H1 (cell line): ENCODE measurements around the gene GGA1. TPM values are rescaled to one million over a fixed set of nuclear protein-coding genes. Genes with fewer than 3 reads are reported as not detected.

Source experiments
- CTCF ChIA-PET: fragments of 300-600 bp; sonication (Branson Sonifier 250); formaldehyde crosslinking; loops from one replicate; lab custom pipeline; 2021; ENCODE audit not compliant: partially characterized antibody; lab: Charles Lee
- POLR2A ChIA-PET: fragments of 300-600 bp; sonication (Branson Sonifier 250); formaldehyde crosslinking; loops from one replicate; lab custom pipeline; 2021; ENCODE audit warnings: inconsistent platforms; ENCODE audit not compliant: partially characterized antibody; lab: Charles Lee
- DNase-seq, 2 experiments: peaks; one replicate each; pipeline versions ENCODE4 v3.0.0 to v3.0.0-alpha.2; 2010 to 2022; ENCODE audit warnings: low spot score in 2 of 2, low read depth in 1 of 2, mixed read lengths in 1 of 2
- FAIRE-seq: peaks from 2 replicates; lab custom pipeline; 2011; peaks lifted over from hg19 to GRCh38; lab: Jason Lieb, UNC
- H2AFZ ChIP-seq: 2 replicates; pipeline ENCODE4 v1.8.1; 2012; ENCODE audit warnings: low read length, inconsistent platforms
- H2AK5ac ChIP-seq: 2 replicates; pipeline ENCODE4 v1.6.1; 2013; ENCODE audit warnings: low read depth, low read length
- H2BK120ac ChIP-seq: replicated peaks from 2 replicates; pipeline ENCODE3; 2013; ENCODE audit warnings: low read depth, low read length, inconsistent platforms
- H2BK12ac ChIP-seq: 2 replicates; pipeline ENCODE4 v1.6.1; 2013; ENCODE audit warnings: low read depth, low read length
- H2BK15ac ChIP-seq: 2 replicates; pipeline ENCODE4 v1.6.1; 2013; ENCODE audit warnings: low read length
- H2BK20ac ChIP-seq: 2 replicates; pipeline ENCODE4 v1.6.1; 2013; ENCODE audit warnings: low read length
- H2BK5ac ChIP-seq: 2 replicates; pipeline ENCODE4 v1.6.1; 2013; ENCODE audit warnings: low read depth, low read length
- H3K14ac ChIP-seq: 2 replicates; pipeline ENCODE4 v1.6.1; 2013; ENCODE audit warnings: inconsistent platforms; ENCODE audit not compliant: insufficient read length
- H3K18ac ChIP-seq: 2 replicates; pipeline ENCODE4 v1.6.1; 2013; ENCODE audit warnings: low read length; ENCODE audit errors: extremely low read depth
- H3K23ac ChIP-seq: 2 replicates; pipeline ENCODE4 v1.6.1; 2013; ENCODE audit warnings: inconsistent platforms; ENCODE audit not compliant: insufficient read length
- H3K23me2 ChIP-seq: 2 replicates; pipeline ENCODE4 v1.6.1; 2013; ENCODE audit warnings: low read depth, low read length
- H3K27ac ChIP-seq: 2 replicates; pipeline ENCODE4 v1.6.1; 2011; ENCODE audit warnings: low read depth, low read length, inconsistent platforms
- H3K27me3 ChIP-seq, 4 experiments: replicated peaks in 1 of 4; 1 replicate in 1 of 4; 2 replicates in 3 of 4; pipeline versions ENCODE4 v1.6.1 to v1.8.1; 2011 to 2013; ENCODE audit warnings: low read length in 3 of 4, mild to moderate bottlenecking in 3 of 4, inconsistent platforms in 2 of 4, mixed read lengths in 2 of 4, moderate library complexity in 1 of 4; ENCODE audit not compliant: control insufficient read depth in 3 of 4, insufficient read depth in 3 of 4; ENCODE audit errors: extremely low read depth in 1 of 4
- H3K36me3 ChIP-seq, 4 experiments: 2 replicates each; pipeline versions ENCODE4 v1.6.1 to v1.8.1; 2011 to 2013; ENCODE audit warnings: mild to moderate bottlenecking in 4 of 4, low read length in 3 of 4, moderate library complexity in 2 of 4, control low read depth in 1 of 4, inconsistent platforms in 1 of 4; ENCODE audit not compliant: insufficient read depth in 4 of 4, control insufficient read depth in 2 of 4
- H3K4ac ChIP-seq: replicated peaks from 2 replicates; pipeline ENCODE3; 2013; ENCODE audit warnings: low read length, low read depth, mixed read lengths, inconsistent platforms; ENCODE audit not compliant: insufficient read length
- H3K4me1 ChIP-seq, 4 experiments: replicated peaks in 1 of 4; 1 replicate in 1 of 4; 2 replicates in 3 of 4; pipeline versions ENCODE4 v1.6.1 to v1.8.1; 2011 to 2013; ENCODE audit warnings: low read length in 3 of 4, inconsistent platforms in 2 of 4, mixed read lengths in 1 of 4; ENCODE audit not compliant: insufficient read depth in 4 of 4, control insufficient read depth in 3 of 4
- H3K4me2 ChIP-seq, 2 experiments: 2 replicates each; pipeline versions ENCODE4 v1.6.1 to v1.8.1; 2011 to 2013; ENCODE audit warnings: low read depth in 2 of 2, low read length in 2 of 2, control low read depth in 1 of 2, inconsistent platforms in 1 of 2, mild to moderate bottlenecking in 1 of 2; ENCODE audit not compliant: insufficient read depth in 1 of 2
- H3K4me3 ChIP-seq, 4 experiments: fragments of 200-600, 300-600 bp in 1 of 4; sonication (generic), shearing (Covaris generic), sonication (Bioruptor Twin) in 1 of 4; 2 replicates each; pipeline versions ENCODE4 v1.5.1 to v1.8.1; 2011 to 2016; ENCODE audit warnings: low read length in 4 of 4, low read depth in 3 of 4, control low read depth in 2 of 4, inconsistent platforms in 2 of 4, mild to moderate bottlenecking in 2 of 4, mixed read lengths in 1 of 4, moderate library complexity in 1 of 4; ENCODE audit not compliant: insufficient read depth in 2 of 4; ENCODE audit errors: extremely low read depth in 1 of 4
- H3K56ac ChIP-seq: replicated peaks from 2 replicates; pipeline ENCODE3; 2013; ENCODE audit warnings: low read depth, mild to moderate bottlenecking, mixed read lengths, low read length, inconsistent platforms; ENCODE audit not compliant: insufficient read length
- H3K79me1 ChIP-seq: 2 replicates; pipeline ENCODE4 v1.6.1; 2013; ENCODE audit warnings: low read depth, low read length, control low read depth
- H3K79me2 ChIP-seq, 2 experiments: 2 replicates each; pipeline versions ENCODE4 v1.6.1 to v1.8.1; 2012 to 2013; ENCODE audit warnings: low read length in 2 of 2, mild to moderate bottlenecking in 2 of 2, inconsistent platforms in 1 of 2; ENCODE audit not compliant: insufficient read depth in 2 of 2, control insufficient read depth in 1 of 2
- H3K9ac ChIP-seq, 4 experiments: replicated peaks in 1 of 4; 1 replicate in 1 of 4; 2 replicates in 3 of 4; pipeline versions ENCODE4 v1.6.1 to v1.8.1; 2011 to 2013; ENCODE audit warnings: low read depth in 3 of 4, low read length in 3 of 4, control low read depth in 2 of 4, mild to moderate bottlenecking in 2 of 4, moderate library complexity in 2 of 4, inconsistent platforms in 1 of 4; ENCODE audit errors: extremely low read depth in 1 of 4
- H3K9me3 ChIP-seq, 2 experiments: 2 replicates each; pipeline versions ENCODE4 v1.6.1 to v1.8.1; 2012 to 2013; ENCODE audit warnings: mild to moderate bottlenecking in 2 of 2, moderate library complexity in 2 of 2, control low read depth in 1 of 2, inconsistent platforms in 1 of 2, low read depth in 1 of 2, low read length in 1 of 2, mixed read lengths in 1 of 2; ENCODE audit not compliant: insufficient read depth in 2 of 2
- H4K20me1 ChIP-seq, 2 experiments: replicated peaks in 1 of 2; 2 replicates each; pipeline versions ENCODE3 to v1.8.1; 2011 to 2013; ENCODE audit warnings: inconsistent platforms in 2 of 2, low read length in 2 of 2, mild to moderate bottlenecking in 1 of 2; ENCODE audit not compliant: insufficient read depth in 2 of 2, control insufficient read depth in 1 of 2
- H4K5ac ChIP-seq: 2 replicates; pipeline ENCODE4 v1.6.1; 2013; ENCODE audit warnings: low read length, low read depth, mixed read lengths, inconsistent platforms; ENCODE audit not compliant: insufficient read length
- H4K8ac ChIP-seq: 2 replicates; pipeline ENCODE4 v1.8.0; 2013; ENCODE audit warnings: mild to moderate bottlenecking, moderate library complexity, low read length, inconsistent platforms; ENCODE audit not compliant: insufficient read depth; ENCODE audit errors: extremely low read depth
- H4K91ac ChIP-seq: replicated peaks from 2 replicates; pipeline ENCODE3; 2013; ENCODE audit warnings: low read length, mixed read lengths, inconsistent platforms; ENCODE audit not compliant: insufficient read length
- ATF2 ChIP-seq: IDR thresholded peaks from 2 replicates; pipeline ENCODE4 v1.6.1; 2012; ENCODE audit warnings: low read length, inconsistent platforms
- BCL11A ChIP-seq, 2 experiments: IDR thresholded peaks; one replicate each; pipeline ENCODE4 v1.6.1; 2011; ENCODE audit warnings: low read depth in 2 of 2, low read length in 2 of 2, mild to moderate bottlenecking in 2 of 2
- CBX8 ChIP-seq: fragments of 300-800, 300-1000 bp; sonication (generic); IDR thresholded peaks from 2 replicates; pipeline ENCODE4 v1.7.1; 2016; ENCODE audit warnings: low read depth, low read length, borderline replicate concordance
- GABPA ChIP-seq: IDR thresholded peaks from 2 replicates; pipeline ENCODE4 v1.6.1; 2011; ENCODE audit warnings: mild to moderate bottlenecking, low read length, moderate library complexity, borderline replicate concordance; ENCODE audit not compliant: insufficient read depth
- KDM4A ChIP-seq: IDR thresholded peaks from one replicate; pipeline ENCODE4 v1.7.1; 2012; ENCODE audit warnings: low read depth, mild to moderate bottlenecking, moderate library complexity, low read length, inconsistent platforms; ENCODE audit not compliant: severe bottlenecking
- POLR2AphosphoS5 ChIP-seq: IDR thresholded peaks from 2 replicates; pipeline ENCODE4 v1.6.1; 2011; ENCODE audit warnings: low read depth, low read length
- RBBP5 ChIP-seq: IDR thresholded peaks from 2 replicates; pipeline ENCODE4 v1.7.1; 2012; ENCODE audit warnings: low read depth, mild to moderate bottlenecking, inconsistent platforms, low read length, moderate library complexity, borderline replicate concordance
- SP4 ChIP-seq: IDR thresholded peaks from 2 replicates; pipeline ENCODE4 v1.6.1; 2012; ENCODE audit warnings: low read length, inconsistent platforms
- SRF ChIP-seq: IDR thresholded peaks from 2 replicates; pipeline ENCODE4 v1.6.1; 2011; ENCODE audit warnings: mild to moderate bottlenecking, low read depth, low read length, moderate library complexity
- TAF7 ChIP-seq: optimal IDR thresholded peaks from 2 replicates; pipeline ENCODE3; 2011; ENCODE audit warnings: low read depth, mild to moderate bottlenecking, inconsistent platforms, low read length, moderate library complexity, borderline replicate concordance
- TBP ChIP-seq: IDR thresholded peaks from 2 replicates; pipeline ENCODE4 v1.6.1; 2011; ENCODE audit warnings: low read depth, low read length, improper control_type of control experiment
- WGBS, 2 experiments: shearing (Covaris generic) in 1 of 2; methylation state at CpG; one replicate each; pipeline versions ENCODE4 v1.1.6 to v1.1.7; 2013 to 2015; ENCODE audit warnings: low lambda C conversion rate in 2 of 2, mixed read lengths in 2 of 2, inconsistent platforms in 1 of 2, low coverage in 1 of 2, missing lambda C conversion rate in 1 of 2; ENCODE audit not compliant: insufficient replicate concordance in 2 of 2, insufficient coverage in 1 of 2, insufficient read length in 1 of 2; ENCODE audit errors: extremely low coverage in 1 of 2, missing lambda C conversion rate in 1 of 2; 5-methylcytosine and 5-hydroxymethylcytosine counted together
- polyA plus RNA-seq, 7 experiments: library from polyadenylated mRNA; depleted of rRNA in 3 of 7; stranded (reverse) in 5 of 7; unstranded in 2 of 7; fragments of >200 nt in 5 of 7; fragments of 200-250 nt in 2 of 7; gene quantifications; 1 replicate in 5 of 7; 2 replicates in 1 of 7; 4 replicates in 1 of 7; pipeline versions ENCODE4 v1.2.1 to v1.2.3, GENCODE V29; 2011 to 2013; ENCODE audit warnings: missing spikeins in 2 of 7, mixed read lengths in 2 of 7
- total RNA-seq: library from RNA; stranded (reverse); fragmentation: NEBNext Ultra II Directional; extraction: Animal tissue kit (Norgen Biotek cat#: 25700); gene quantifications from 2 replicates; pipeline ENCODE4 v1.2.1, GENCODE V29; 2021

GGA1 gene
- total and polyA plus RNA-seq, 2 of the 8 experiments (the other 6 are each of a cell fraction or from before 2014, with no cell fraction given): 49.3 to 57.2 TPM

- Histone ChIP-seq H3K9me3 (no peaks in the 10 kb centered on the region), H2BK15ac (no peak overlapping the region), H4K5ac (no peak overlapping the region), H3K27me3 (peaks cover 0 to 2% (median 0%) of the 10 kb centered on the region in 4 experiments; a peak in 1 of 7 replicates), H3K23ac (no peak overlapping the region), H3K4me2 (peak overlapping the region; percentile 63 to 78), H3K36me3 (no peaks in the 10 kb centered on the region), H3K23me2 (peaks cover 2% of the 10 kb centered on the region; the same call in 1 of the 2 replicates), H3K9ac (no peak overlapping the region; a peak in 1 of 7 replicates), H2AFZ (0 out of 2 replicates have a peak overlapping the region, but pooled peaks have one; percentile 63), H3K18ac (no peak overlapping the region; the same call in 1 of the 2 replicates), H2BK20ac (no peak overlapping the region), H4K8ac (no peak overlapping the region), H3K4me1 (peaks cover 0 to 19% (median 13%) of the 10 kb centered on the region in 4 experiments; a peak in 6 of 7 replicates), H4K91ac (no peak overlapping the region), H3K79me1 (no peaks in the 10 kb centered on the region), H2BK12ac (no peak overlapping the region), H2BK5ac (no peak overlapping the region), H3K79me2 (no peaks in the 10 kb centered on the region), H2AK5ac (no peak overlapping the region), H3K27ac (no peak overlapping the region), H2BK120ac (no peak overlapping the region), H3K4ac (no peak overlapping the region), H3K56ac (no peak overlapping the region), H3K4me3 (peak overlapping the region; percentile 26 to 63 (median 33); a peak in 6 of 8 replicates), H3K14ac (no peak overlapping the region), H4K20me1 (peaks cover 0 to 2% of the 10 kb centered on the region in 2 experiments)
- WGBS, 2 experiments: 76% methylated on average over 15 of the region's 15 CpGs; no CpG with 5 or more reads in 1 of the 2 experiments
- FAIRE-seq (no peak), DNase-seq (no peak)
- ChIA-PET POLR2A (interaction anchor here (1.3 to 1.8 kb wide), 3 partner anchors 47 to 128 kb away, joined by 3 to 8 read pairs (median 3); partner anchors contain the start of gene GGA1), CTCF (interaction anchor here (0.7 to 16.3 kb wide), 4 partner anchors 16 to 71 kb away, joined by 3 to 261 read pairs (median 4); partner anchors contain the start of genes PDXP and SH3BP1)
- TF ChIP-seq SP4 (no peak), GABPA (no peak), POLR2AphosphoS5 (no peak), BCL11A (IDR thresholded peaks at IDR 0.05; ENCODE audit: low read depth in 2 of 2, low read length in 2 of 2) (no peak), TAF7 (no peak), TBP (no peak), SRF (no peak), ATF2 (no peak), CBX8 (no peak), RBBP5 (no peak), KDM4A (no peak)
Observed at GRCh38 chr22:37677493-37677974, 68.9 kb downstream of the GGA1 start.
